GM18511 (cell line): ENCODE results near the gene SS18L1.

Experiments used
- ATAC-seq: cut with Tn5 transposase; IDR thresholded peaks from one replicate; pipeline ENCODE4 v1.9.1; 2021; ENCODE audit warnings: mild to moderate bottlenecking, moderate library complexity; ENCODE audit not compliant: unreplicated experiment

Gene SS18L1

GRCh38 chr20:62208795-62209755 is 65.5 kb downstream of the SS18L1 start:
- no peak for ATAC-seq

GRCh38 chr20:62209850-62210495 is 66.4 kb downstream of the SS18L1 start:
- no peak for ATAC-seq

GRCh38 chr20:62210496-62210855 is 66.9 kb downstream of the SS18L1 start:
- ATAC-seq: no peak

GRCh38 chr20:62211216-62211615 is 67.6 kb downstream of the SS18L1 start:
- no peak for ATAC-seq

GRCh38 chr20:62211769-62212288 is 68.3 kb downstream of the SS18L1 start:
- no peak for ATAC-seq

GRCh38 chr20:62212299-62212698 is 68.7 kb downstream of the SS18L1 start:
- ATAC-seq: no peak

GRCh38 chr20:62214067-62214466 is 70.5 kb downstream of the SS18L1 start:
- ATAC-seq: no peak

GRCh38 chr20:62215020-62215990 is 71.7 kb downstream of the SS18L1 start:
- ATAC-seq: no peak

- no peak for ATAC-seq
These were observed 72.5 kb downstream of the SS18L1 start for GRCh38 chr20:62215991-62216635.

- ATAC-seq: no peak
These were observed 73.3 kb downstream of the SS18L1 start for GRCh38 chr20:62216636-62217566.

- ATAC-seq: no peak
These were observed 74.6 kb downstream of the SS18L1 start for GRCh38 chr20:62217913-62218773.

GRCh38 chr20:62219101-62219991 is 75.8 kb downstream of the SS18L1 start:
- ATAC-seq: no peak

- no peak for ATAC-seq
These were observed 76.6 kb downstream of the SS18L1 start, which contains the start of gene HRH3 for GRCh38 chr20:62219992-62220665. HRH3 (minus strand) TSS chr20:62220278; CDS start chr20:62219970, 308 bp downstream.

GRCh38 chr20:62220666-62221568 is 77.3 kb downstream of the SS18L1 start:
- no peak for ATAC-seq

- no peak for ATAC-seq
These were observed 78.8 kb downstream of the SS18L1 start for GRCh38 chr20:62222266-62222850.
